ENCODE measurements around the gene RPS6KA3.
"Not testable (repeated sequence)": the region's sequence is repeated elsewhere in the genome, so short reads cannot be mapped to it uniquely, and the experiment has no call there.

The RPS6KA3 gene

DNA sequence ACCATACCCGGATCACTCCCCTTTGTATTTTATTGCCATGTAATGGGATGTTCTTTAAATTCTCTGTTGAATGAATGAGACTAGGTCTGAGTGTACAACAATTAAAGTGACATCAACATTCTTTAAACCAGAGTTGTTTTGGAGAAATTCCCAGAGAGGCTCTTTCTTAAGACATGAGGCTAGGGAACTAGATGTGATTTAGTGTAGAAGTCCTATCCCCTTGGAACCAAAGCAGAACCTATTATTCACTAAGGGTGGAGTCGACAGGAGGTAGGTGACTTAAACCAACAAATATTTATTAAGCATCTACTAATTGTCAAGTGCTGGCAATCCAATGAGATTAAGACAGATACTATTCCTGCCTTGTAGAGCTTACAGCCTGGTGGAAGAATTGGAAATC, 126.7 kb downstream of the RPS6KA3 start:
- no peak for DNase-seq

DNA sequence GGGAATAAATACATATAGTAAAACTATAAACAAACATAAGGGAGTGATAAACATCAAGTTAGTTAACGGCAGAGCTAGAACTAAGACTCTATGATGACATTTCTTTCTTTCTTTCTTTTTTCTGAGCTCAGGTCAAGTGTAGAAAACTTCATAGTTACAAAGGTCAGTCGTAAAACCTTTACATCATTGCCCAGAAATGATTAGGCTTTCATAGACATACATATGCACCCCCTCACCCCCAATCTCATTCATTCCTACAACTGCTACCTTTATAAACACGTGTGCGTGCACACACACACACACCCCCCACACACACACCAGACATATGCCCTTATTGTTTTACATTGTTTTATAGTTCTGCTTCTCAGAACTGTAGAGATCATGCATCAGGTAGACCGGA, 130.8 kb downstream of the RPS6KA3 start:
- no peak for DNase-seq

DNA sequence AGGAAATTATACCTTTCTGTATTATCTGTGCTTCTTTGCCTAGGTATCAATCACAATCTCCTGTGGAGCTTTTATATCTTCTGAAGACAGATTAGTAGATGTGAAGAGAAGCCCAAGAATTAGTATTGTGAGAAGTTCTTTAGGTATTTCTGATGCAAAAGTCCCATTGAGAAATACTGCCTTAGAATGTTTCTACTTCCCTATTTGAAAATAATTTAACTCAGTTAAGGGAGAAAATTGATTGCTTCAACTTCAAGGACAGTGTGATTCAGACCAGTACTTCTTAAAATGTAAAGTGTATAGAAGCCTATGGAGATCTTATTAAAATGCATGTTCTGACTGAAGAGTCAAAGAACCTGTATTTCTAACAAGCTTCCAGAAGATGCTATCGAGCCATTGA, 134.0 kb downstream of the RPS6KA3 start:
- DNase-seq = no peak

DNA sequence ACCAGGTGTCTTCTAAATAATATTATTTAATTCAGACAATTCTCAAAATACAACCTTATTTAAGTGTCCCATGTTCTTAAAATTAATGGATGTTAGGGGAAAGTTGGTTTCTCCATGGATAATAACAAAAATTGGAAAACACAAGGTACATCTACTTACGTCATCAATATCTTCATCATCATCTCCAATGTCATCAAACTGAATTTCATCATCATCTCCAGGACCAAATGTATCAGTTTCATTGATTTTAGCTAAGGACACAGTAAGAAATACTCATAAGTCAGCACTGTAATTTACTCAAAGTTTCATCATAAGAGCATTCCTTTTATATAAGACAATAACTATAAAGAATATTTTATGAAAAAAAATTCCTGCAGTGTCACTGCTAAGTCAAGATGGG, 136.4 kb downstream of the RPS6KA3 start:
- DNase-seq = no peak

GRCh38 chrX:20129547-20129946, 137.2 kb downstream of the RPS6KA3 start:
- DNase-seq = no peak

- no peak for DNase-seq
Observed at GRCh38 chrX:20128670-20129069, 138.0 kb downstream of the RPS6KA3 start.

- not testable (repeated sequence) for DNase-seq
Observed at GRCh38 chrX:20127440-20127839, 139.3 kb downstream of the RPS6KA3 start.

DNA sequence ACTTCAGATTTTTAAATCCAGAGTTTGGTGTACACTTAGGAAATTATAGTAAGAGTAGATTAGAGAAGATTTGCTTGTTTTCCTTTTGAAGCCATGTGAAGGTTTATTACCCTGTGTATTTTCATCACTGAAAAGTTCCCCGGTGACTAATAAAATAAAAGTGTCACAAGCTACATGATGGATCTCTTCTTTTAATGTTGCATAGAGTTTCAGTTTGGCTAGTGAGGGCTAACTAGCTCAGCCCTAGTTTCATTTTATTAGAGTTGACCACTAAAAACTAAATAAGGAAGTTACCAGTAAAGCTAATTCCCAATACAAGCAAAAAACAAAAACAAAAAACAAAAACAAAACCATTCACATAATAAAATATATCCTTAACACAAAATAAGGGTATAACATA, 139.9 kb downstream of the RPS6KA3 start:
- not testable (repeated sequence) for DNase-seq

DNA sequence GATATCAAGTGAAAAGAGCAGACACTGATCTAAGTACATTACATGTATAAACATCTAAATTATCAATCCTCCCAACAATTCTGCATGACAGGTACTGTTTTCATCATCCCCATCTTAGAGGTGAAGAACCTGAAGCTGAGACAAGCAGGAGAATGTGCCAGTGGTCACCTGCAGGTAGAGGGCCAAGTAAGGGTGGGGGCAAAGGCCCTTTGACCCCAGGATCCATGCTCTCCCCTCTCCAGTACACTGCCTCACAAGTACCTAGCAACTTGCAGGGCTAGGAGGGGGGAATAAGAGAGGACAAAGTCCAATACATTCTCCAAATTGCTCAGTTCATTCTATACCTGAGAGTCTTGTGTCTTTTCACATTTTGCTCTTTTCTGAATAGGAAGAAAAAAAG, 141.7 kb downstream of the RPS6KA3 start:
- DNase-seq = no peak

DNA sequence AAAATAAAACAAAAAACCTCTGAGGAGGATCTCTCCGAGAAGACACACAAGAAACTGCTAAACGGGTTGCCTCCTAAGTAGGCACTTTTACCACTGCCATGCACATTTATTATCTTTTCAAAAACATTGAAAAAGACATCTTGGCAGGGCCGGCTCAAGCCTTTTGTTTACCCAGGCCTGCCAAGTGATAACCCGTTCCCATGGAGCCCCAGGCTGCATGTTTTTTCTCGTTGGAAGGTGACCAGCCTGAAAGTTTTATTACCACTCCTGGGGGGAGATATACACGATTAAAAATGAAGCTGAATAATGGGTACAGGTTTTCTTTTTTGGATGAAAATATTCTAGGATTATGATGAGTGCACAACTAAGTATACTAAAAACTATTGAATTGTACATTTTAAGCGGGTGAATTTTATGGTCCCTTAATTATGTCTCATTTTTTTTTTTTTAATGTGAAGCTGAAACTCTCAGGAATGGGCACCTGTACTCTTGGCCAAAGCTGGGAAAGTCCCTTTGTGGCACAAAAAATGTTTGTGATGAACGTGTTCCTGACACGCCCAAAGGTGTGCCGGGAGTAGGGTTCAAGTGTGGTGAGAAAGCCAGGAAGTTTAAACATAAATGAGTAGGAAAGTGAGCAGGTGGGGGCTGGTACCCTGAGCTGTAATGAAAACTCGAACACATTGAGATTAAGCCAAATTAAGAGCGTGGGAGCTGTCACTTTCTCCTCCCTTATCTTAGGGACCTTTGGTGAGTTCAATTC, 148.5 kb downstream of the RPS6KA3 start:
- DNase-seq = no peak

GRCh38 chrX:20116577-20117240, 150.0 kb downstream of the RPS6KA3 start, which contains the start of gene MAP7D2:
MAP7D2 (minus strand) TSS chrX:20116907; CDS start chrX:20116879, 28 bp downstream.
- DNase-seq = no peak

DNA sequence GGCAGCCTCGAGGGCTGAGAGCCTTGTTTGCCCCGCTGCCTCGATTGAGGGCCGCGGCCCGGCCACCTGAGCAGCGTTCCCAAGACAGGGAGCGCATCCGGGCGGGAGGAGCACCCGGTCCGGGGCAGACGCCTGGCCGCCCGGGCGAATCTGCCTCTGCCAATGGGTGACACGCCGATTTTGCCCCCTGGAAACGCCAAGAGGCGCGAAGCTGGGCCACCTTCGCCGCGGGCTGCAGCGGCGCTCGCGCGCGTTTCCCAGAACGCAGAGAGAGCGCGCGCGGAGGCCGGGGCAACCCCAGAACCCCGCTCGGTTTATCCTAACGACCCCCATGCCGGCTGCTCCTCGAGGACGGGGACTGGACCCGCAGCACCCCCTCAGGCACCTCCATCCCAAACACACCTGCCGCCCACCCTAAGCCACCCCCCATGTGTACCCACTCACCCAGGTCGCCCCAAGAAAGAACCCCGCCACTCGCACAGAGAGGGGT, 150.6 kb downstream of the RPS6KA3 start:
- DNase-seq = no peak

DNA sequence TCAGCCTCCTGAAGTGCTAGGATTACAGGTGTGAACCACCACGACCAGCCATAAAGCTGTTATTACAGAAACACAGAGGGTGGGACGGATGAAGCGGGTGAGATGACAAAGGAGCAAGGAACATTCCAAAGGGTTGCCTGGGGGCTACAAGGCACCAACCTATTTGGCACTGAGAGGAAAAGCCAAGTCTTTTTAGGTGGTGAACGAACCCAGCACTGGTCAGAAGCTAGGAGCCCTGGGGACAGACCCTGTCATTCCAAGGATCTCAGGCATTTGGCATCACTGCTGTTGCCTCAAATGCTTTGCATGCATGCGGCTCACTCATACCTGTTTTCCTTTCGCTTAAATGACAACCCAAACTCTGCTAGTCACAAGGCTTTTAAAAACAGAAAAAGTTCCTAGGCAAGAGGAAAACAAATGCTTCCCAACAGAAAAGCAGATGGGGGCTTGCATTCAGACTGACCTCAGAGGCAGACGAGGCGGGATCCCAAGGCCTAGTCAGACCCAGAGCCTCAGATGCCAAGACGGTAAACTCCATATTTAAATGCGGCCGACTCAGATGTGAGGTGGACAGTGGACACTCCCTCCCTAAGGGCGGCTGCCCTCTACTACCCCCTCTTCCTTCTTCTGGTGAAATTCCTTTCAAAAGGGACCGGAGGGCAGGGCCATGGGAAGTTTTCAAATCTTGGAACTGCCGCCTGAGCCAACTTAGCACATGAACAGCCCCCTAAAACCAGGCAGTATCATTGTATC, 154.5 kb downstream of the RPS6KA3 start:
- no peak for DNase-seq

DNA sequence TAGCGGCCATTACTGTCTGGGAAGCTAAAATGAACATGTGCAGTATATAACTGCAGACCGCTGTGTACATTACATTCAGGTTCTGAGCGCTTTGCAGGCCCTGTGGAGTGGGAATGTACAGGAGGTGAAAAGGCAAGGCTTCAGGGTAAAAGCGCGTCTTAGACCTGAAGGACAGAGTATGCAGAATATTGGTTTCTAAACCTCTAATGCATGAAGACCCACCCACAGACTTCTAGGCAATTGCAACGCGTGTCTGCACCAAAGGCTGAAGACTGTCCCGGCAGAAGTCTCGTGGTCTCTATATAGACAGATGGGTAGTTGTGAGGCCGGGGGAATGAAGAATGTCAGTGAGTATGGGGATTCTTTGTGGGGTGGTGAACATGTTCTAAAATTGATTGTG, 155.4 kb downstream of the RPS6KA3 start:
- no peak for DNase-seq

- DNase-seq = no peak
Observed at GRCh38 chrX:20101934-20102581, 164.7 kb downstream of the RPS6KA3 start.
